Measurements from ENCODE around the gene PRRT1.
"Not testable (repeated sequence)": the region's sequence is repeated elsewhere in the genome, so short reads cannot be mapped to it uniquely, and the experiment has no call there.

PRRT1 gene

DNA sequence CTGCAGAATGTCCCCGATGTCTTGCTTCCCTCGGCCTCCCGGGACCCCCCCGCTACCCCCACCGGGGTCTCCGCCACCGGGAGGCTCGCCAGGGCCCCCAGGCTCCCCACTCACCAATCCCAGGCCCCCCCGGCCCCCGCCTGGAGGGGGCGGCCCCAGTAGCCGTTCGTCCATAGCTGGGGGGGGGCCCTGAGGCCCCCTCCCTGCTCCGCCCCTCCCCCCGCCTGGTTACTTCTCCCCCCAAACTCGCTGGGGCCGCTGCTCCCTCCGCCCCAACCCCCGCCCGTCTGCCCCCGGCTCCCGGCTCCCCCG, 38.0 kb upstream of the PRRT1 start:
- Histone ChIP-seq H3K14ac (ENCODE audit: low read length in 2 of 2) (peak overlapping the region; percentile 84 to 87), H4K8ac (ENCODE audit: low read length) (peak overlapping the region; percentile 48), H3K9ac (ENCODE audit: low read length) (peak overlapping the region; percentile 94), H4K91ac (ENCODE audit: low read length) (no peak overlapping the region), H3K27me3 (ENCODE audit: control insufficient read depth in 1 of 2, insufficient read depth in 1 of 2, low read length in 2 of 2) (no peaks in the 10 kb centered on the region), H2BK12ac (ENCODE audit: low read length in 2 of 2) (no peak overlapping the region), H2BK15ac (ENCODE audit: low read depth, poor library complexity, severe bottlenecking) (peak overlapping the region; percentile 96), H3K27ac (ENCODE audit: low read length, poor library complexity, severe bottlenecking) (peak overlapping the region; percentile 55), H2BK5ac (ENCODE audit: low read depth, low read length, poor library complexity, severe bottlenecking) (no peak overlapping the region), H2AFZ (ENCODE audit: low read depth, low read length) (no peak overlapping the region), H3K4me3 (ENCODE audit: insufficient read depth in 1 of 2, low read depth in 1 of 2, low read length in 2 of 2) (peak overlapping the region; percentile 66 to 94), H3K4me1 (ENCODE audit: control insufficient read depth, insufficient read depth, low read depth, low read length) (peaks cover 37% of the 10 kb centered on the region), H3K79me1 (replicated peaks; ENCODE audit: low read length, poor library complexity, severe bottlenecking) (peaks cover 14% of the 10 kb centered on the region), H3K36me3 (ENCODE audit: control insufficient read depth in 1 of 2, insufficient read depth in 2 of 2, low read depth in 1 of 2, low read length in 2 of 2) (peaks cover 24 to 27% of the 10 kb centered on the region in 2 experiments), H3K18ac (ENCODE audit: low read depth in 1 of 2, low read length in 2 of 2) (peak overlapping the region; percentile 81 to 84), H3K9me3 (ENCODE audit: control insufficient read depth, low read length) (no peaks in the 10 kb centered on the region), H3K23ac (ENCODE audit: low read length in 2 of 2) (no peak overlapping the region), H3K4me2 (ENCODE audit: low read length, poor library complexity, severe bottlenecking) (peak overlapping the region; percentile 81), H3K4ac (ENCODE audit: low read depth in 1 of 2, low read length in 2 of 2) (peak overlapping the region; percentile 77 to 87), H2AK5ac (ENCODE audit: low read length, severe bottlenecking) (no peak overlapping the region), H2BK120ac (ENCODE audit: low read depth, low read length) (peak overlapping the region; percentile 99)
- DNase-seq = no peak
- 2% methylated on average over 7 of the region's 23 CpGs for WGBS

DNA sequence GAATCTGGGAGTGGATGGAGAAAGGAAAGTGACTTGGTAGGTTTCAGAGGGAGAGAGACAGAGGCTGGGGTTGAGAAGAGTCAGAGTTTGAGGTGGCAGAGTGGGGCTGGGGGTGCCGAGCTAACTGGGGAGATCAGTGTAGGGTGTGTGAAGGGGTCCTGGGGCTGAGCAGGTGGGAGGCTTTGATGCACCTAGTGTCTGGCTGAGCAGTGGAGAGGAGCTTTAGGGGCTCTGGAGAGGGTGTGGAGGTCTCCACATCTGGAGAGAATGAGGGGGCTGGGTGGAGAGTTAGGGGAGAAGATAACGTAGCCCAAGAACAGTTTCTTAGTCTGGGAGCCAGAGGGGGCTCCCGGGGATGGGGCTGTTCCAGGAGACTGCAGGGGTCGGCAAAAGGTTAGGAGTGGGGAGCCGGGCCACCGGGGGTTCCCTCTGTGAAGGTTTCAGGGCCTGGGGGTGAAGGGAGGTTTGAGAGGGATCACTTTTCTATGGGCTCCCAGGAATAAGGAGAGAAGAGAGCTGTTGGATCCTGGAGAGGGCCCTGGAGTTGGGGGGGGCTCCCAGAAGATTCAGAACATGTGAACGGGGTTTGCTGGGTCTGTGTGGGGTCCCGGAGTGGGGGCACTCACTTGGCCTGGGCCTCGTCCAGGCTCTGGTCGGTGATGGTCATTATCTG, 37.5 kb upstream of the PRRT1 start:
- H2BK5ac ChIP-seq (ENCODE audit: low read depth, low read length, poor library complexity, severe bottlenecking) = peak overlapping the region; percentile 40
- H2AK5ac ChIP-seq (ENCODE audit: low read length, severe bottlenecking) = peak overlapping the region; percentile 74
- no peaks in the 10 kb centered on the region for H3K27me3 ChIP-seq (ENCODE audit: control insufficient read depth in 1 of 2, insufficient read depth in 1 of 2, low read length in 2 of 2)
- H2BK12ac ChIP-seq (ENCODE audit: low read length in 2 of 2) = peak overlapping the region in 1 of 2 experiments; percentile 45
- H3K27ac ChIP-seq (ENCODE audit: low read length, poor library complexity, severe bottlenecking) = peak overlapping the region; percentile 55
- WGBS = 2% methylated on average over 7 of the region's 10 CpGs
- peak overlapping the region; percentile 99 for H2BK120ac ChIP-seq (ENCODE audit: low read depth, low read length)
- H3K79me1 ChIP-seq (replicated peaks; ENCODE audit: low read length, poor library complexity, severe bottlenecking) = peaks cover 16% of the 10 kb centered on the region
- peak overlapping the region; percentile 81 to 84 for H3K18ac ChIP-seq (ENCODE audit: low read depth in 1 of 2, low read length in 2 of 2)
- peaks cover 27 to 29% of the 10 kb centered on the region in 2 experiments for H3K36me3 ChIP-seq (ENCODE audit: control insufficient read depth in 1 of 2, insufficient read depth in 2 of 2, low read depth in 1 of 2, low read length in 2 of 2)
- no peaks in the 10 kb centered on the region for H3K9me3 ChIP-seq (ENCODE audit: control insufficient read depth, low read length)
- peak overlapping the region; percentile 77 to 87 for H3K4ac ChIP-seq (ENCODE audit: low read depth in 1 of 2, low read length in 2 of 2)
- H3K4me3 ChIP-seq (ENCODE audit: insufficient read depth in 1 of 2, low read depth in 1 of 2, low read length in 2 of 2) = peak overlapping the region; percentile 66 to 94
- peak overlapping the region; percentile 94 for H3K9ac ChIP-seq (ENCODE audit: low read length)
- peak overlapping the region; percentile 48 for H4K8ac ChIP-seq (ENCODE audit: low read length)
- peak overlapping the region; percentile 84 to 87 for H3K14ac ChIP-seq (ENCODE audit: low read length in 2 of 2)
- peak overlapping the region; percentile 96 for H2BK15ac ChIP-seq (ENCODE audit: low read depth, poor library complexity, severe bottlenecking)
- peak overlapping the region in 1 of 2 experiments; percentile 57 for H3K23ac ChIP-seq (ENCODE audit: low read length in 2 of 2)
- DNase-seq = peak; percentile 14
- peaks cover 39% of the 10 kb centered on the region for H3K4me1 ChIP-seq (ENCODE audit: control insufficient read depth, insufficient read depth, low read depth, low read length)
- no peak overlapping the region for H4K91ac ChIP-seq (ENCODE audit: low read length)
- H2AFZ ChIP-seq (ENCODE audit: low read depth, low read length) = no peak overlapping the region
- H3K4me2 ChIP-seq (ENCODE audit: low read length, poor library complexity, severe bottlenecking) = peak overlapping the region; percentile 81

DNA sequence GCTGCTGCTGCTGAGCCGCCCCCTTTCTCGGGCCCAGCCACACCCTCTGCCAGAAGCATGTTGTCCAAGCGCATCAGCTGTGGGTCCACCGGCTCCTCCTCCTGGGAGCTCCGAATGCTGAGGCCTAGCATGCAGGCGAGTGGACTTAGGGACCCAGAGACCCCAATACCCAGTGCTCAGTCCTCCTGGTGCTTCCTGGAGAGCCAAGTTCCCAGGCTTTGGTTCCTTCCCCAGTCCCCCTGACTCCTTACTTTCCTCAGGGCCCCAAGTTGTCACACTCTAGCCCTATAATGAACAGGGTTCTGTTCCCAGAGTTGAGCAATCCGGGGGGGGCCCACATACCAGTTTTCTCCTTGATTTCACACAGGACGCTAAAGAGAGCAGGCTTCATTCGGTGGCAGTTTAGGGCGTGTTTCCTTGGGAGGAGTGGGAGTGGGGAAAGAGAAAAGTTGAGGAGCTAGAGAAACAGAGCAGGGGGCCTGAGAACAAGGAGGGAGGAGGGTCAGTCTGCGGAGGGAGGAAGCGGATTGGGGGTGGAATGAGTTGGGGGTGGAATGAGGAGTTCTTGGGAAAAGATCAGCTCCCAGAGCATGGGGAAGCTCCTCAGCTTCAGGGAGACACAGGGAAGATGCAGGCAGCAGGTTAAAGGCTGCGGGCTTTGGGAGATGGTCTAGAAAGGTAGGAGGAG, 36.8 kb upstream of the PRRT1 start:
- Histone ChIP-seq H3K14ac (ENCODE audit: low read length in 2 of 2) (no peak overlapping the region), H2AFZ (ENCODE audit: low read depth, low read length) (no peak overlapping the region), H4K8ac (ENCODE audit: low read length) (no peak overlapping the region), H2BK12ac (ENCODE audit: low read length in 2 of 2) (no peak overlapping the region), H3K23ac (ENCODE audit: low read length in 2 of 2) (peak overlapping the region in 1 of 2 experiments; percentile 46), H3K36me3 (ENCODE audit: control insufficient read depth in 1 of 2, insufficient read depth in 2 of 2, low read depth in 1 of 2, low read length in 2 of 2) (peaks cover 33 to 36% of the 10 kb centered on the region in 2 experiments), H2AK5ac (ENCODE audit: low read length, severe bottlenecking) (no peak overlapping the region), H3K27me3 (ENCODE audit: control insufficient read depth in 1 of 2, insufficient read depth in 1 of 2, low read length in 2 of 2) (no peaks in the 10 kb centered on the region), H2BK15ac (ENCODE audit: low read depth, poor library complexity, severe bottlenecking) (no peak overlapping the region), H3K9ac (ENCODE audit: low read length) (peak overlapping the region; percentile 94), H3K27ac (ENCODE audit: low read length, poor library complexity, severe bottlenecking) (peak overlapping the region; percentile 55), H3K4me1 (ENCODE audit: control insufficient read depth, insufficient read depth, low read depth, low read length) (peaks cover 42% of the 10 kb centered on the region), H3K9me3 (ENCODE audit: control insufficient read depth, low read length) (no peaks in the 10 kb centered on the region), H3K79me1 (replicated peaks; ENCODE audit: low read length, poor library complexity, severe bottlenecking) (peaks cover 20% of the 10 kb centered on the region), H4K91ac (ENCODE audit: low read length) (no peak overlapping the region), H3K4me3 (ENCODE audit: insufficient read depth in 1 of 2, low read depth in 1 of 2, low read length in 2 of 2) (peak overlapping the region; percentile 66 to 94), H3K4me2 (ENCODE audit: low read length, poor library complexity, severe bottlenecking) (peak overlapping the region; percentile 81), H3K18ac (ENCODE audit: low read depth in 1 of 2, low read length in 2 of 2) (peak overlapping the region; percentile 16 to 81), H2BK120ac (ENCODE audit: low read depth, low read length) (peak overlapping the region; percentile 61), H2BK5ac (ENCODE audit: low read depth, low read length, poor library complexity, severe bottlenecking) (no peak overlapping the region), H3K4ac (ENCODE audit: low read depth in 1 of 2, low read length in 2 of 2) (peak overlapping the region; percentile 20 to 87)
- DNase-seq = peak; percentile 48
- 34% methylated on average over 13 of the region's 13 CpGs for WGBS

DNA sequence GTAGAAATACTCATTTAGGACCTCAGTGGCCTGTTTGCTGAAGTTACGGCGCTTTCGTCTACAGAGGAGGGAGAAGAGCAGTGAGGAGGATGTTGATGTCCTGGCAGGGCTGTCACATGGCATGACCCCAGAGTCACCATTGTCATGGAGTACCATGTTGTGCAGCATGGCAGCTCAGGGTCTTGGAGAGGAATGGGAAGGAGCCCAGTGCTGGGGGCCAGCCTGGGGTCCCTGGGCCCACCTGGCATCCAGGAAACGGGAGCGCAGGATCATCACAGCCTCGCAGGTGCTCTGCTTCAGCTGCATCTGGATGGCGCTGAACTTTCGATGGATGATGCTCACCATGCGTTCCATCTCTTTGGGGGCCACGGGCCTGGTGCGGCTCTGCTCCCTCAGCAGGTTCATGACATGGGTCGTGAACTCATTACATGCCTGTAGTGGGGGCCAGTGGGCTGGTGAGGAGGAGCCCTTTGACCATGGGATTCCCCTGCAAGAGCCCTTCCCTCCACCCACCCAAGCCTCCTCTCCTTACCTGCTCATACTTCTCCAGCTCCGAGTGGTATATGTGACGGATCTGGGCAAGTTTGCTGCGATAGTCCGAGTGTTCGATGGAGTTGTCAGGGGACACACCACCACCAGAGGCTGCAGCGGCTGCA, 36.1 kb upstream of the PRRT1 start:
- H3K27ac ChIP-seq (ENCODE audit: low read length, poor library complexity, severe bottlenecking); H2AFZ ChIP-seq (ENCODE audit: low read depth, low read length); H2BK15ac ChIP-seq (ENCODE audit: low read depth, poor library complexity, severe bottlenecking); H2BK5ac ChIP-seq (ENCODE audit: low read depth, low read length, poor library complexity, severe bottlenecking); H3K18ac ChIP-seq (ENCODE audit: low read depth in 1 of 2, low read length in 2 of 2); H4K91ac ChIP-seq (ENCODE audit: low read length); H2BK12ac ChIP-seq (ENCODE audit: low read length in 2 of 2); H3K9me3 ChIP-seq (ENCODE audit: control insufficient read depth, low read length); H3K4ac ChIP-seq (ENCODE audit: low read depth in 1 of 2, low read length in 2 of 2); H2BK120ac ChIP-seq (ENCODE audit: low read depth, low read length); DNase-seq; H3K4me2 ChIP-seq (ENCODE audit: low read length, poor library complexity, severe bottlenecking); H3K14ac ChIP-seq (ENCODE audit: low read length in 2 of 2); H3K27me3 ChIP-seq (ENCODE audit: control insufficient read depth in 1 of 2, insufficient read depth in 1 of 2, low read length in 2 of 2); H2AK5ac ChIP-seq (ENCODE audit: low read length, severe bottlenecking); H4K8ac ChIP-seq (ENCODE audit: low read length): not testable (repeated sequence)
- Histone ChIP-seq H3K4me1 (ENCODE audit: control insufficient read depth, insufficient read depth, low read depth, low read length) (peaks cover 42% of the 10 kb centered on the region), H3K9ac (ENCODE audit: low read length) (peak overlapping the region; percentile 94), H3K23ac (ENCODE audit: low read length in 2 of 2) (peak overlapping the region in 1 of 2 experiments; percentile 23), H3K4me3 (ENCODE audit: insufficient read depth in 1 of 2, low read depth in 1 of 2, low read length in 2 of 2) (peak overlapping the region in 1 of 2 experiments; percentile 94), H3K79me1 (replicated peaks; ENCODE audit: low read length, poor library complexity, severe bottlenecking) (peaks cover 23% of the 10 kb centered on the region), H3K36me3 (ENCODE audit: control insufficient read depth in 1 of 2, insufficient read depth in 2 of 2, low read depth in 1 of 2, low read length in 2 of 2) (peaks cover 40 to 42% of the 10 kb centered on the region in 2 experiments)
- WGBS = 84% methylated on average over 13 of the region's 18 CpGs

Data from mesenchymal stem cell (in vitro differentiated cells and primary cell).